Esophagus muscularis mucosa (tissue), 4 donors: Measurements from ENCODE around the gene C1QTNF7. TPM values are rescaled to one million over a fixed set of nuclear protein-coding genes. Genes with fewer than 3 reads are reported as not detected.

Experiments
- DNase-seq: peaks from one replicate; pipeline ENCODE4 v3.0.0-alpha.2; 2017; ENCODE audit errors: extremely low spot score
- H3K27ac ChIP-seq, 4 donors: fragments of 200-600 bp; sonication (generic); replicated peaks in 1 of 4; 1 replicate in 3 of 4; 2 replicates in 1 of 4; pipeline ENCODE4 v1.5.1; 2016 to 2019; ENCODE audit warnings: mild to moderate bottlenecking in 1 of 4
- H3K27me3 ChIP-seq, 4 donors: fragments of 200-600 bp; sonication (generic); one replicate each; pipeline versions ENCODE4 v1.5.1 to v1.6.0; 2016 to 2019
- H3K36me3 ChIP-seq, 4 donors: fragments of 200-600 bp; sonication (generic); one replicate each; pipeline ENCODE4 v1.5.1; 2016 to 2019
- H3K4me1 ChIP-seq, 4 donors: fragments of 200-600 bp; sonication (generic); one replicate each; pipeline ENCODE4 v1.5.1; 2016 to 2019
- H3K4me3 ChIP-seq, 4 donors: fragments of 200-600 bp; sonication (generic); 1 replicate in 2 of 4; 2 replicates in 2 of 4; pipeline ENCODE4 v1.5.1; 2016 to 2019; ENCODE audit warnings: mild to moderate bottlenecking in 4 of 4, moderate library complexity in 1 of 4
- H3K9me3 ChIP-seq, 4 donors: fragments of 200-600 bp; sonication (generic); 1 replicate in 3 of 4; 2 replicates in 1 of 4; pipeline ENCODE4 v1.5.1; 2016 to 2019
- EP300 ChIP-seq: sonication (generic); formaldehyde crosslinking; IDR thresholded peaks from one replicate; pipeline ENCODE4 v1.6.1; 2017; ENCODE audit warnings: antibody characterized with exemption
- POLR2A ChIP-seq: fragments of 450-650 bp; IDR thresholded peaks from one replicate; pipeline ENCODE4 v1.6.1; 2017; ENCODE audit warnings: antibody characterized with exemption, moderate library complexity, mild to moderate bottlenecking, low read depth
- POLR2AphosphoS5 ChIP-seq, 2 donors: sonication (generic); formaldehyde crosslinking; IDR thresholded peaks; one replicate each; pipeline ENCODE4 v1.6.1; 2017; ENCODE audit warnings: antibody characterized with exemption in 2 of 2
- WGBS: methylation state at CpG from one replicate; pipeline ENCODE4 v1.1.5; 2018; 5-methylcytosine and 5-hydroxymethylcytosine counted together
- intact Hi-C: fragments of 100-400 bp; cut with DNase I; formaldehyde crosslinking; loops from one replicate; pipeline ENCODE4 v1.15.1; 2023
- total RNA-seq, 4 donors: library from RNA; depleted of rRNA; stranded (reverse); fragments of >200 nt; gene quantifications; one replicate each; pipeline versions ENCODE4 v1.1.0 to v1.2.1, GENCODE V29; 2016
- TF ChIP-seq, protein P1 (sequence below), 3 experiments: fragments of 200-600 bp in 2 of 3; fragments of 450-650 bp in 1 of 3; sonication (generic) in 2 of 3; IDR thresholded peaks; one replicate each; pipeline ENCODE4 v1.5.1; 2017 to 2019; ENCODE audit warnings: antibody characterized with exemption in 3 of 3, mild to moderate bottlenecking in 2 of 3, moderate library complexity in 1 of 3

C1QTNF7 gene
- total RNA-seq, 4 donors from 2014 or later, result 15.7 to 41.9 (median 26.0) TPM

DNA sequence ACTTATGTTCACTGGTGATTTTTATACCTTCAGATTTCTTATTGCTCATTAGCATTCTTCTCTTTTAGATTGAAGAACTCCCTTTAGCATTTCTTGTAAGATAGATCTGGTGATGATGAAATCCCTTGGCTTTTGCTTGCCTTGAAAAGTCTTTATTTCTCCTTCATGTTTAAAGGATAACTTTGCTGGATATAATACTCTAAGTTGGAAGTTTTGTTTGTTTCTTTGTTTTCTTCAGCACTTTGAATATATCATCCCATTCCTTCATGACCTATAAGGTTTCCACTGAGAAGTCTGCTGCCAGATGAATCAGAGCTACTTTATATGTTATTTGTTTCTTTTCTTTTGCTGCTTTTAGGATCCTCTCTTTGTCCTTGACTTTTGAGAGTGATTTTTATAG, 60.3 kb downstream of the C1QTNF7 start:
- Histone ChIP-seq H3K4me3 (no peak overlapping the region), H3K9me3 (peaks cover 0 to 24% (median 14%) of the 10 kb centered on the region in 4 donors), H3K36me3 (peaks cover 0 to 30% (median 3%) of the 10 kb centered on the region in 4 donors), H3K27me3 (no peaks in the 10 kb centered on the region), H3K27ac (peak overlapping the region in 3 of 4 donors; percentile 12 to 55 (median 47)), H3K4me1 (peaks cover 0 to 16% (median 10%) of the 10 kb centered on the region in 4 donors)
- no peak for TF ChIP-seq EP300
- TF ChIP-seq POLR2AphosphoS5 (IDR thresholded peaks at IDR 0.05), result no peak
- TF ChIP-seq, protein P1, sequence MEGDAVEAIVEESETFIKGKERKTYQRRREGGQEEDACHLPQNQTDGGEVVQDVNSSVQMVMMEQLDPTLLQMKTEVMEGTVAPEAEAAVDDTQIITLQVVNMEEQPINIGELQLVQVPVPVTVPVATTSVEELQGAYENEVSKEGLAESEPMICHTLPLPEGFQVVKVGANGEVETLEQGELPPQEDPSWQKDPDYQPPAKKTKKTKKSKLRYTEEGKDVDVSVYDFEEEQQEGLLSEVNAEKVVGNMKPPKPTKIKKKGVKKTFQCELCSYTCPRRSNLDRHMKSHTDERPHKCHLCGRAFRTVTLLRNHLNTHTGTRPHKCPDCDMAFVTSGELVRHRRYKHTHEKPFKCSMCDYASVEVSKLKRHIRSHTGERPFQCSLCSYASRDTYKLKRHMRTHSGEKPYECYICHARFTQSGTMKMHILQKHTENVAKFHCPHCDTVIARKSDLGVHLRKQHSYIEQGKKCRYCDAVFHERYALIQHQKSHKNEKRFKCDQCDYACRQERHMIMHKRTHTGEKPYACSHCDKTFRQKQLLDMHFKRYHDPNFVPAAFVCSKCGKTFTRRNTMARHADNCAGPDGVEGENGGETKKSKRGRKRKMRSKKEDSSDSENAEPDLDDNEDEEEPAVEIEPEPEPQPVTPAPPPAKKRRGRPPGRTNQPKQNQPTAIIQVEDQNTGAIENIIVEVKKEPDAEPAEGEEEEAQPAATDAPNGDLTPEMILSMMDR (IDR thresholded peaks at IDR 0.05), result no peak
- TF ChIP-seq POLR2A, result no peak
- intact Hi-C loops, result no loop called here
- DNase-seq, result no peak

DNA sequence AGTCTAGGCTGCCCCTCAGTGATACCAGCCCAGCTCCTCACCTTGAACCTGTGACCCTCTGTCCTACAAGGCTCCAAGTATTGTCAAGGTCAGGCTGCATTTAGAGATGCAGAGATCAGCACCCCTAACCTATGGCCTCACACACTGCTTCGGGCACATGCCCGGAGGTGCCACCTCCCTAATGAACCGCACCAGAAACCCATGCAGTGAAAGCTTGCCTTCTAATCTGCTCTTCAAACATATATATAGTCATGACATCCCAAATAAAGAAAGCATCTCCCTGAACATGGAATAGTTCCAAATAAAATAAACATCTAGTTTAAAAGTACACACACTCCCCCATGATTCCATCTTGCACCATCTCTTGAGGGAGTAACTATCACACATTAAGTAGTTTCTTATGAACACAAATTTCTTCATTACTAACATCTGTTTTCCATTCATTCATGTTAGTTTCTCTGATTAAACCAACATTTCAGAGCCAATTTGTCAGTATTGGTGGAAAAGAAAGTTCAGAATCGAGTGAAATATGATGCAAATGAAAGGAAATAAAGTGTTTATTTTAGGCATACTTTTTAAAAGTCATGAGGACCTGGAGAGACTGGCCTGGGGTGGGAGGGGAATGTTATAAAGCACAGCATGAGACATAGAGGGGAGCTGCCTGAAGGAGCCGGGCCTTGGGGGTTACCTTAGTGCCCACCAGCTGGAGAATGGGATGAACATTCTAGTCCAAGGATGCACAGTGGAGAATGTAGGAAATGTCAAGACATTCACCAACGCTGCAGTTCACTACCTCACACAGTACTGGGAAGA, 61.0 kb downstream of the C1QTNF7 start:
- intact Hi-C loops, result no loop called here
- peaks cover 0 to 21% (median 10%) of the 10 kb centered on the region in 4 donors for H3K4me1 ChIP-seq

DNA sequence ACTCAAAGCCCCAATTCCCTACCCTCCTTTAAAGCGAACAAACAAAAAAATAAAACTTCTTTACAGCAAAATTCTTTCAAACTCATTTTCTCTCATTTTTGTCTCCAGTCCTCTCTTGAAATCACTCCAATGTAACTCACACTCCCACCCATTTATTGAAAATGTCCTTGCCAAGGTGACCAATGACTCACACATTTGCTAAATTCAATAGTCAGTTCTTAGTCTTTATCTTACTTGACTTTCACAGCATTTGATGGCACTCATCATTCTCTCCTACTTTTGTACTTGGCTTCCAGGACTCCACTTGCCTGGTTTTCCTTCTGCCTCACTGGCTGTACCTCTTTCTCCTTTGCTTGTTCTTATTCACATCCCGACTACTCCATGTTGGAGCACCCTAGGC, 61.7 kb downstream of the C1QTNF7 start:
- Histone ChIP-seq H3K27ac (peak overlapping the region; percentile 7 to 57 (median 54)), H3K9me3 (peaks cover 0 to 24% (median 14%) of the 10 kb centered on the region in 4 donors), H3K36me3 (peaks cover 0 to 37% (median 3%) of the 10 kb centered on the region in 4 donors), H3K4me3 (no peak overlapping the region), H3K4me1 (peaks cover 0 to 21% (median 10%) of the 10 kb centered on the region in 4 donors), H3K27me3 (no peaks in the 10 kb centered on the region)
- WGBS, result 87% methylated on average over 2 of the region's 2 CpGs
- intact Hi-C loops, result no loop called here
- no peak for TF ChIP-seq POLR2A
- no peak for DNase-seq

More for the DNA sequence above, 61.0 kb downstream of the C1QTNF7 start:
- H3K36me3 ChIP-seq, result peaks cover 0 to 33% (median 3%) of the 10 kb centered on the region in 4 donors
- H3K27me3 ChIP-seq, result no peaks in the 10 kb centered on the region
- peak overlapping the region; percentile 12 to 57 (median 54) for H3K27ac ChIP-seq
- peaks cover 0 to 24% (median 14%) of the 10 kb centered on the region in 4 donors for H3K9me3 ChIP-seq
- DNase-seq, result no peak
- TF ChIP-seq POLR2AphosphoS5 (IDR thresholded peaks at IDR 0.05) (peak in 1 of 2 donors; percentile 27), POLR2A (no peak), EP300 (no peak)
- TF ChIP-seq, protein P1 (IDR thresholded peaks at IDR 0.05), result no peak
- 55% methylated on average over 6 of the region's 6 CpGs for WGBS
- no peak overlapping the region for H3K4me3 ChIP-seq

DNA sequence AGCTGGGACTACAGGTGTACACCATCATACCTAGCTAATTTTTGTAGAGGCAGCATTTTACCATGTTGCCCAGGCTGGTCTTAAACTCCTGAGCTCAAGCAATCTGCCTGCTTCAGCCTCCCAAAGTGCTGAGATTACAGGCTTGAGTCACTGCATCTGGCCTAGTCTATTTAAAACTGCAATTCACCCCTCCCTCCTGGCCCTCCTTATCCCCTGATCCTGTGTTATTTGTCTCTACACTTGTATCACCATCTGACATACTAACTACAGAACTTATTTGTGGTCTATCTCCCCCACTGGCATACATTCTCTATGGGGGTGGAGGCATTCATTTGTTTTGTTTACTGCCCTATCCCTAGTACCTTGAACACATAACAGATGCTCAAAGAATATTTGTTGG, 65.6 kb downstream of the C1QTNF7 start:
- H3K4me3 ChIP-seq, result no peak overlapping the region
- intact Hi-C loops, result no loop called here
- TF ChIP-seq POLR2AphosphoS5 (IDR thresholded peaks at IDR 0.05) (no peak), POLR2A (no peak), EP300 (no peak)
- TF ChIP-seq, protein P1 (IDR thresholded peaks at IDR 0.05), result no peak
- H3K27ac ChIP-seq, result no peak overlapping the region
- H3K27me3 ChIP-seq, result no peaks in the 10 kb centered on the region
- DNase-seq, result peak; percentile 34
- H3K4me1 ChIP-seq, result peaks cover 0 to 26% (median 20%) of the 10 kb centered on the region in 4 donors
- peaks cover 0 to 4% (median 2%) of the 10 kb centered on the region in 4 donors for H3K9me3 ChIP-seq
- H3K36me3 ChIP-seq, result peaks cover 0 to 30% (median 3%) of the 10 kb centered on the region in 4 donors

DNA sequence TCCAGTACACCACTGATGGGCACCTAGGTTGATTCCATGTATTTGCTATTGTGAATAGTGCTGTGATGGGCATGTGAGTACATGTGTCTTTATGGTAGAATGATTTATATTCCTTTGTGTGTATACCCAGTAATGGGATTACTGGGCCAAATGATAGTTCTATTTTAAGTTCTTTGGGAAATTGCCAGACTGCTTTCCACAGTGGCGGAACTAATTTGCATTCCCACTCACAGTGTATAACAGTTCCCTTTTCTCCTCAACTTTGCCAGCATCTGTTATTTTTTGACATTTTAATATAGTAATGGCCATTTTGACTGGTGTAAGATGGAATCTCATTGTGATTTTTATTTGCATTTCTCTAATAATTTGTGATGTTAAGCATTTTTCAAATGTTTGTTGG, 67.8 kb downstream of the C1QTNF7 start:
- no peak overlapping the region for H3K4me3 ChIP-seq
- 54% methylated on average over 1 of the region's 1 CpG for WGBS
- no peaks in the 10 kb centered on the region for H3K27me3 ChIP-seq
- no peak overlapping the region for H3K27ac ChIP-seq
- H3K36me3 ChIP-seq, result peaks cover 0 to 23% (median 2%) of the 10 kb centered on the region in 4 donors
- no peaks in the 10 kb centered on the region for H3K9me3 ChIP-seq
- H3K4me1 ChIP-seq, result peaks cover 0 to 20% (median 13%) of the 10 kb centered on the region in 4 donors
- intact Hi-C loops, result no loop called here
- peak; percentile 8 for DNase-seq
- TF ChIP-seq, protein P1 (IDR thresholded peaks at IDR 0.05), result no peak
- TF ChIP-seq EP300 (no peak), POLR2AphosphoS5 (IDR thresholded peaks at IDR 0.05) (no peak), POLR2A (no peak)
